Upper lobe of right lung (tissue), 1 donor: Measurements from ENCODE around the gene RPTOR. TPM values are rescaled to one million over a fixed set of nuclear protein-coding genes. Genes with fewer than 3 reads are reported as not detected.

ENCODE experiments used
- ATAC-seq: fragments of 200-7000 bp; cut with Tn5 transposase; one replicate; pipeline ENCODE4 v1.9.1; 2020; ENCODE audit warnings: mild to moderate bottlenecking, moderate library complexity
- DNase-seq: peaks from one replicate; pipeline ENCODE4 v3.0.0-alpha.2; 2020
- H3K27ac ChIP-seq: fragments of 200-600 bp; one replicate; pipeline ENCODE4 v1.8.0; 2022
- H3K27me3 ChIP-seq: fragments of 200-600 bp; one replicate; pipeline ENCODE4 v1.8.0; 2022; ENCODE audit warnings: mild to moderate bottlenecking
- H3K36me3 ChIP-seq: fragments of 200-600 bp; one replicate; pipeline ENCODE4 v1.8.0; 2022
- H3K4me1 ChIP-seq: fragments of 200-600 bp; one replicate; pipeline ENCODE4 v1.8.0; 2022
- H3K4me3 ChIP-seq: fragments of 200-600 bp; one replicate; pipeline ENCODE4 v1.8.0; 2022; ENCODE audit warnings: mild to moderate bottlenecking
- H3K9me3 ChIP-seq: fragments of 200-600 bp; one replicate; pipeline ENCODE4 v1.8.0; 2022
- CTCF ChIP-seq: fragments of 200-600 bp; IDR thresholded peaks from one replicate; pipeline ENCODE4 v1.8.0; 2022; ENCODE audit warnings: antibody characterized with exemption
- intact Hi-C: fragments of 100-400 bp; cut with DNase I; formaldehyde crosslinking; loops from one replicate; pipeline ENCODE4 v1.11.0; 2022
- total RNA-seq: library from RNA; stranded (reverse); fragmentation: NEBNext Ultra II Directional; extraction: Animal tissue kit (Norgen Biotek cat#: 25700); gene quantifications from one replicate; pipeline ENCODE4 v1.2.1, GENCODE V29; 2021
- donor health status: DM: no; HTN: yes; CAD: no; lungs with severe emphysema.

The RPTOR gene
- total RNA-seq, 1 donor from 2014 or later: 35.4 TPM

- Histone ChIP-seq H3K27ac (peak overlapping the region; percentile 9), H3K4me1 (peaks cover 21% of the 10 kb centered on the region), H3K36me3 (peaks cover 7% of the 10 kb centered on the region), H3K4me3 (no peak overlapping the region), H3K9me3 (no peaks in the 10 kb centered on the region), H3K27me3 (peaks cover 20% of the 10 kb centered on the region)
- DNase-seq (no peak), ATAC-seq (no peak)
- TF ChIP-seq CTCF: no peak
- intact Hi-C loops: loop anchor here (5.0 kb wide), 1 partner anchor 542 kb away; no protein-coding TSS in a partner anchor
Observed at GRCh38 chr17:80969674-80970043, 425.0 kb downstream of the RPTOR start.

GRCh38 chr17:80970044-80970761, 425.6 kb downstream of the RPTOR start:
- no peak for DNase-seq
- no peak overlapping the region for H3K27ac ChIP-seq
- TF ChIP-seq CTCF: peak; percentile 40
- H3K9me3 ChIP-seq: no peaks in the 10 kb centered on the region
- H3K4me3 ChIP-seq: no peak overlapping the region
- H3K36me3 ChIP-seq: peaks cover 7% of the 10 kb centered on the region
- peaks cover 21% of the 10 kb centered on the region for H3K4me1 ChIP-seq
- ATAC-seq: peak; percentile 38
- intact Hi-C loops: no loop called here
- peaks cover 20% of the 10 kb centered on the region for H3K27me3 ChIP-seq

GRCh38 chr17:80970762-80971703, 426.4 kb downstream of the RPTOR start:
- Histone ChIP-seq H3K36me3 (no peaks in the 10 kb centered on the region), H3K4me1 (peaks cover 21% of the 10 kb centered on the region), H3K27ac (no peak overlapping the region), H3K9me3 (no peaks in the 10 kb centered on the region), H3K4me3 (no peak overlapping the region), H3K27me3 (peaks cover 20% of the 10 kb centered on the region)
- no peak for TF ChIP-seq CTCF
- intact Hi-C loops: no loop called here
- DNase-seq: no peak
- no peak for ATAC-seq

GRCh38 chr17:80971704-80972304, 427.2 kb downstream of the RPTOR start:
- ATAC-seq (no peak), DNase-seq (no peak)
- Histone ChIP-seq H3K9me3 (no peaks in the 10 kb centered on the region), H3K4me3 (no peak overlapping the region), H3K27me3 (peaks cover 20% of the 10 kb centered on the region), H3K36me3 (no peaks in the 10 kb centered on the region), H3K27ac (no peak overlapping the region), H3K4me1 (peaks cover 21% of the 10 kb centered on the region)
- TF ChIP-seq CTCF: no peak
- intact Hi-C loops: no loop called here

- no peak for TF ChIP-seq CTCF
- H3K4me1 ChIP-seq: peaks cover 9% of the 10 kb centered on the region
- no peak overlapping the region for H3K4me3 ChIP-seq
- H3K27me3 ChIP-seq: peaks cover 17% of the 10 kb centered on the region
- intact Hi-C loops: no loop called here
- DNase-seq: no peak
- H3K27ac ChIP-seq: no peak overlapping the region
- H3K9me3 ChIP-seq: no peaks in the 10 kb centered on the region
- no peak for ATAC-seq
- no peaks in the 10 kb centered on the region for H3K36me3 ChIP-seq
Observed at GRCh38 chr17:80976701-80977100, 432.1 kb downstream of the RPTOR start.
